Motor neuron (in vitro differentiated cells): ENCODE measurements around the gene CACYBP. TPM values are rescaled to one million over a fixed set of nuclear protein-coding genes. Genes with fewer than 3 reads are reported as not detected.
"Not testable (repeated sequence)": the region's sequence is repeated elsewhere in the genome, so short reads cannot be mapped to it uniquely, and the experiment has no call there.

Experiments
- ATAC-seq, 8 experiments: fragments of 200-7000 bp; cut with Tn5 transposase; replicated peaks in 6 of 8; 2 replicates each; pipeline ENCODE4 v1.8.0; 2021; ENCODE audit warnings: mild to moderate bottlenecking in 8 of 8, moderate library complexity in 8 of 8
- H3K27ac ChIP-seq, 2 donors: fragments of 250-450 bp; sonication (Bioruptor Pico); 2 replicates each; pipeline ENCODE4 v1.9.0; 2021; ENCODE audit warnings: antibody characterized with exemption in 2 of 2, mild to moderate bottlenecking in 2 of 2, moderate library complexity in 1 of 2
- H3K4me1 ChIP-seq, 2 donors: fragments of 250-450 bp; sonication (Bioruptor Pico); replicated peaks in 1 of 2; 2 replicates each; pipeline ENCODE4 v1.6.1; 2021; ENCODE audit warnings: antibody characterized with exemption in 2 of 2, mild to moderate bottlenecking in 2 of 2, moderate library complexity in 1 of 2
- H3K4me3 ChIP-seq, 5 donors: fragments of 250-450 bp; sonication (Bioruptor Pico); 2 replicates each; pipeline ENCODE4 v1.9.0; 2021; ENCODE audit warnings: antibody characterized with exemption in 5 of 5, mild to moderate bottlenecking in 5 of 5, moderate library complexity in 4 of 5
- WGBS, 10 experiments: fragments of 450-650 bp; shearing (Covaris generic); methylation state at CpG; one replicate each; pipeline ENCODE4 v1.0.0; 2022; 5-methylcytosine and 5-hydroxymethylcytosine counted together
- in situ Hi-C, 9 experiments: fragments of 400-800 bp; cut with MboI; loops; one replicate each; pipeline ENCODE4 v1.15.0; 2021; ENCODE audit warnings: low sequenced_read_pairs in 9 of 9, low pct_unique_long_range_greater_than_20kb in 2 of 9; ENCODE audit not compliant: unreplicated experiment in 9 of 9
- total RNA-seq, 8 experiments: library from RNA; unstranded; fragments of 300-600 nt; gene quantifications; 2 replicates each; pipeline versions ENCODE4 v1.2.3 to v1.2.4, GENCODE V29; 2022

The CACYBP gene
- total RNA-seq, 8 experiments from 2014 or later: 82.5 to 174 (median 128) TPM

GRCh38 chr1:175035865-175036264 lies 36.1 kb downstream of the CACYBP start:
- peak in 2 of 8 experiments; percentile 75 to 86 for ATAC-seq
- Histone ChIP-seq H3K27ac (no peak overlapping the region), H3K4me3 (no peak overlapping the region), H3K4me1 (no peaks in the 10 kb centered on the region)
- in situ Hi-C loops: loop anchor here in 6 of 9 experiments (10.0 to 25.0 kb wide), 6 partner anchors 89 to 1826 kb away; no protein-coding TSS in a partner anchor
- WGBS, 10 experiments: 33 to 100% (median 83%) methylated on average over 1 to 6 of the region's 6 CpGs; no CpG with 5 or more reads in 1 of the 10 experiments

DNA sequence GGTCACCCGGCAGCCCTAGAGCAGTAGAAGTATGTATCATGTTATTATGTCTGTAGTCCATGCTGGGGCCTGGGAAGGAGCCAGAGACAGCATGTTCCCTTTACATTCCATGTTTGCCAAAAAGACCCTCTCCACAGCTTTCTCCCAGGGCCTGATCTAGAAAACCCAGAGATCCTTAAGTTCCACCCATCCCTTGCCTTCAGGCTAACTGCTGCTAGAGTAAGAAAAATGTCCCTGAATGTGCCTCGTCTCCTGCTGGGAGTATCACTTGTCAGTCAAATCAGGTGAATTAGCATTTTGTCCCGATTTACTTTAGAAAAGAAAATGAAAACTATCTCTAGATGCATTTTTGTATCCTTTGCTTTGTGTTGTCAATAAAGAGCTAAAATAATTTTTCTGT lies 36.7 kb downstream of the CACYBP start:
- Histone ChIP-seq H3K27ac (no peak overlapping the region), H3K4me1 (no peaks in the 10 kb centered on the region), H3K4me3 (no peak overlapping the region)
- in situ Hi-C loops: loop anchor here in 6 of 9 experiments (10.0 to 25.0 kb wide), 6 partner anchors 88 to 1826 kb away; no protein-coding TSS in a partner anchor
- 0 to 73% (median 46%) methylated on average over 1 to 3 of the region's 3 CpGs; no CpG with 5 or more reads in 1 of the 10 experiments for WGBS, 10 experiments
- ATAC-seq: peak in 2 of 8 experiments; percentile 16 to 31

DNA sequence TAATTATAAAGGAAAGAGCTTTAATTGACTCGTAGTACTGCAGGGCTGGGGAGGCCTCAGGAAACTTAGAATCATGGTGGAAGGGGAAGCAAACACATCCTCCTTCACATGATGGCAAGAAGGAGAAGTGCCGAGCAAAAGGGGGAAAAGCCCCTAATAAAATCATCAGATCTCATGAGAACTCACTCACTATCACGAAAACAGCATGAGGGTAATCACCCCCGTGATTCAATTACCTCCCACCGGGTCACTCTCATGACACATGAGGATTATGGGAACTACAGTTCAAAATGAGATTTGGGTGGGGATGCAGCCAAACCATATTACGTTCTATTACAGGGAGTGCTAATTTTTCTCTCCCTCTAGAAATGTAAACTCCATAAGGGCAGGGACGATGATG lies 37.7 kb downstream of the CACYBP start:
- in situ Hi-C loops: loop anchor here in 6 of 9 experiments (10.0 to 25.0 kb wide), 6 partner anchors 87 to 1825 kb away; no protein-coding TSS in a partner anchor
- no peaks in the 10 kb centered on the region for H3K4me1 ChIP-seq
- WGBS, 10 experiments: 0 to 82% (median 76%) methylated on average over 1 to 7 of the region's 7 CpGs; no CpG with 5 or more reads in 2 of the 10 experiments
- ATAC-seq: no peak
- no peak overlapping the region for H3K4me3 ChIP-seq
- H3K27ac ChIP-seq: no peak overlapping the region

- WGBS, 10 experiments: 0 to 90% (median 76%) methylated on average over 2 to 4 of the region's 4 CpGs; no CpG with 5 or more reads in 3 of the 10 experiments
- Histone ChIP-seq H3K4me3 (no peak overlapping the region), H3K27ac (no peak overlapping the region), H3K4me1 (no peaks in the 10 kb centered on the region)
- ATAC-seq: no peak
- in situ Hi-C loops: loop anchor here in 6 of 9 experiments (10.0 to 25.0 kb wide), 6 partner anchors 97 to 1822 kb away; no protein-coding TSS in a partner anchor
Observed at GRCh38 chr1:175040324-175040879, 40.7 kb downstream of the CACYBP start.

GRCh38 chr1:175042650-175043049 lies 42.9 kb downstream of the CACYBP start:
- H3K4me3 ChIP-seq: no peak overlapping the region
- no peak for ATAC-seq
- in situ Hi-C loops: loop anchor here in 6 of 9 experiments (10.0 to 25.0 kb wide), 6 partner anchors 95 to 1820 kb away; no protein-coding TSS in a partner anchor
- 11 to 81% (median 64%) methylated on average over 2 to 3 of the region's 3 CpGs for WGBS, 10 experiments
- no peak overlapping the region for H3K27ac ChIP-seq
- no peaks in the 10 kb centered on the region for H3K4me1 ChIP-seq

DNA sequence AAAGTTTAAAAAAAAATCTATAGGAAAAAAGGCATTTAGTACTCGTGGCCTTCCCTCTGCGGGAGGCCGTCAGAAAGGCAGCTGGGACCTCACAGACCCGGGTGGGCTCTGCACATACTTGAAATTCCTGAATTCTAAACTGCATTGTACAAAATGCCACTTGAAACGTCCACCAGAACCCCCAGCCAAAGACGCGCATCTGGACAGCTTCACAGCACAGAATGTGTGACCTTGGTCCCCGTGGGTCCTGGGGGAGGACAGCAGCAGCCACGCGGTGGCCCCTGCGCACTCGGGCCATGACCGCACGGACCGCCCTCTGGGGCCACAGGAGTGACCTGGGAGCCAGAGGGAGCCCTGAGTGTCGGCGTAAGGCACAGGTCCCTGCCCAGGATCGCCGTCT lies 44.1 kb downstream of the CACYBP start:
- no peak for ATAC-seq
- in situ Hi-C loops: loop anchor here in 6 of 9 experiments (10.0 to 25.0 kb wide), 6 partner anchors 93 to 1818 kb away; no protein-coding TSS in a partner anchor
- H3K27ac ChIP-seq: no peak overlapping the region
- no peak overlapping the region for H3K4me3 ChIP-seq
- 30 to 84% (median 70%) methylated on average over 3 to 16 of the region's 19 CpGs; no CpG with 5 or more reads in 2 of the 10 experiments for WGBS, 10 experiments
- no peaks in the 10 kb centered on the region for H3K4me1 ChIP-seq

DNA sequence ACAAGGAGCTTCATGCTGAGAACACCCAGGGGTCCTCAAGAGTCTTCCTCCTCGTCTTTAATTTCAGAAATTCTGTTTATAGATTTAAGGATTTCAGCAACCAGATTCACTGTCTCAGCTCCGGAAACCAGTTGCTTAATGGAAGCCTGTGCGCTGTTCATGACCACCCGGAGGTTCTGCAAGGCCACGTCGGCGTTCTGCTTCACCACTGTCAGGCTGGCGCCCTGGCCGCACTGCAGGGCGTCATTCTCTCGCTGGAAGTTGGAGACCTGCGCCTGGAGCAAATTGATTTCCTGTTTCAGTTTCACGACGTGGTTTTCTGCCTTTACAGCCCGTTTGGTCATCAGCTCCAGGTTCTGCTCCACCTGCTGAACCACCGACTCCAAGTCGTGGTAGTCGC lies 44.8 kb downstream of the CACYBP start:
- in situ Hi-C loops: loop anchor here in 6 of 9 experiments (10.0 to 25.0 kb wide), 6 partner anchors 93 to 1818 kb away; no protein-coding TSS in a partner anchor

DNA sequence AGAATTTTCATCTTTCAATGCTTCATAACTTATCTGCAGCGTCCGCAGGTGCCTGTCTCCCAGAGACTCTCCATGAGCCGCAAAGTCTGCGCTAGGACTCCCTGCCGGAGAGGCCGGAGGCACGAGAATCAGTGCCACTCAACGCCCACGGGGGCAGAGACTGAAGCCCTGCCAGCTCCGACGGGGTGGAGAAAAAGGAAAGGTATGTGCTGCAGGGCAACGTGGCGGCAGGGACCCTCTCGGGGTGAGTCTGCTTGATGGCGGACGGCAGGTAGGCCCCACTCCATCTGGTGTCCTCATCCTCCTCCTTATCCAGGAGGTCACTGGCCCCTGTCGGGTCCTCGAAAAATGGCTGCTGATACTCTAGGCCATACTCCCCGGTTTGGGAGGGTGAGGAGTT lies 45.4 kb downstream of the CACYBP start:
- no peak for ATAC-seq
- 80 to 98% (median 88%) methylated on average over 1 to 15 of the region's 19 CpGs; no CpG with 5 or more reads in 4 of the 10 experiments for WGBS, 10 experiments
- Histone ChIP-seq H3K4me1 (no peaks in the 10 kb centered on the region), H3K4me3 (no peak overlapping the region), H3K27ac (no peak overlapping the region)
- in situ Hi-C loops: loop anchor here in 6 of 9 experiments (10.0 to 25.0 kb wide), 6 partner anchors 92 to 1817 kb away; no protein-coding TSS in a partner anchor

More for the DNA sequence above, 44.8 kb downstream of the CACYBP start:
- H3K4me3 ChIP-seq, H3K27ac ChIP-seq, H3K4me1 ChIP-seq, ATAC-seq: not testable (repeated sequence)
- WGBS, 10 experiments: 71 to 100% (median 94%) methylated on average over 2 to 18 of the region's 18 CpGs

DNA sequence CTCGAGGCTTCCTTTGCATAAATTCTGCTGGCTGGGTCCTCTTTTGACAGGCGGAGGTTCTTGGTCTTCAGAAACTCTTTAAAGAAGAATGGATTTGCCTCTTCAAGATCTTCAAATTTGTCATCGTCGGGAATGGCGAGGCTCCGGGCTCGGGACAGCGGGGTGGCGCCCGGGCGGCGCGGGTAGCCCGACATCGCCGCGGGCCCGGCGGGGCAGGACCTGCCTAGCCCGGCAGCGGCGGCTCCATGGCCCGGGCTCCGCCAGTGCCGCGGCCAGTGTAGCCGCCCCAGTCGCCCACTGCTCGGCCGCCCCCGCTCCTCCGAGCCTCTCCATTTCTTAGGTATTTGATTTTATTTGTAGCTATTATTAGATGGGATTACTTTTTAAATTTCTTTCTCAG lies 45.8 kb downstream of the CACYBP start:
- no peak for ATAC-seq
- 85 to 98% (median 96%) methylated on average over 11 to 30 of the region's 32 CpGs; no CpG with 5 or more reads in 5 of the 10 experiments for WGBS, 10 experiments
- H3K27ac ChIP-seq: no peak overlapping the region

DNA sequence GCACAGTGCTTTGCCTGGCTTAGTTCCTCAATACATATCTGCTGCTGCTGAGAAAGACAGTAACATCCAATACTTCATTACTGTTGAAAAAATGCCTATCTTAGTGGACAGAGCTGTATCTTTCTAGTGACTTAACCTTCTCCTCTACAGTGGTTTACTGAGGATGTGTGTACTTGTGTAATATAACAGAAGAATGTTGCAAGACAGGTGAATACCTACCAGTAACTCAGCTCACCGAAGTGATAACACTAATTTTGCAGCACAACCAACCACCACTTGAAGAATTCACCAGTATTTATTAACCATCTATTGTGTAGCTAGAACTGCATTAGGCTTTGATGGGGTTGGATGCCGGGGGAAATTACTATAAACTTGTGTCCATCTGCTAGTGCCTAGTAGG lies 51.2 kb downstream of the CACYBP start:
- in situ Hi-C loops: no loop called here
- WGBS, 10 experiments: 17 to 100% (median 88%) methylated on average over 1 to 2 of the region's 2 CpGs; no CpG with 5 or more reads in 5 of the 10 experiments
- Histone ChIP-seq H3K4me3 (no peak overlapping the region), H3K27ac (no peak overlapping the region), H3K4me1 (no peaks in the 10 kb centered on the region)
- no peak for ATAC-seq

More for the DNA sequence above, 45.8 kb downstream of the CACYBP start:
- H3K4me3 ChIP-seq: no peak overlapping the region
- in situ Hi-C loops: loop anchor here in 6 of 9 experiments (10.0 to 25.0 kb wide), 6 partner anchors 92 to 1817 kb away; no protein-coding TSS in a partner anchor
- H3K4me1 ChIP-seq: no peaks in the 10 kb centered on the region

- 0 to 90% (median 83%) methylated on average over 1 to 3 of the region's 3 CpGs; no CpG with 5 or more reads in 2 of the 10 experiments for WGBS, 10 experiments
- in situ Hi-C loops: no loop called here
- no peak overlapping the region for H3K27ac ChIP-seq
- no peaks in the 10 kb centered on the region for H3K4me1 ChIP-seq
- ATAC-seq: no peak
- H3K4me3 ChIP-seq: no peak overlapping the region
Observed at GRCh38 chr1:175054736-175055135, 55.0 kb downstream of the CACYBP start.
